ENCODE measurements around the gene XPO6.

The XPO6 gene

DNA sequence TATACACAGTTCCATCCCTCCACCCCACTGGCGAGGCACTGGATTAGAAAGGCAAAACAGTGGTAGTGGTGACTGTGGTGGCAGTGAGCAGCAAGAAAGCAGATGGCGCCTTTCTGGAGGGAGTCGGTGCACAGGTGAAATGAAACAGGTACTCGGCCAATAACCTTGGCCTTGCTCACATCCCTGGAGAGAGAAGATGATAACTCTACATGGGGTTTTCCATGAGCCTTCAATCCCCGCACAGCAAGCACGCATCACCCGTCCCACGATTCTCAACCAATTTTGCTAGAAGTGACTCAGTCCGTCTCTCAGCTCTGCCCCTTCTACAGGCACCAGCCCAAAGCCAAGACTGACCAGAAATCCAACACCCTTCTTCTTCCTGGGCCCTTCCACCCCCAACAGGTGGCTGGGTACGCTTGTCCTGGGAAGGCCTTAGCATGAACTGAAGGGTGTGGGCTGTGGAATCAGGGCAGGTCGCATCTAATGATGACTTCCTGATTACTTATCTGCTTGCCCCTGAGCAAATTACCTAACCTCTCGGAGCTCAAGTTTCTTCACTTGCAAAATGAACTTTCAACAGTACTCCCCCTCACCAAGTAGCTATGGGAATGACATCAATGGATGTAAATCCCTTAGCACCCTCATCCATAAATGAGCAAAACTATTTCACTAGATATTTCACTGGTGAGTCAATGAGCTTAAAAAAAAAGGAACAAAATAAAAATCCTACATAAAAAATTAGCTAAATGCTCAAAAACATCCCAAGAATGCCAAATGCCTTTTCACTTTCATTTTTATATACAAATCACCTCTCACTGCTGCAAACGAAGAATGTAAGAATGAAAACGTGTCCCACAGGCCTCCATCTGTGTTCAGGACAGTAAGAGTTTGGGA is 18.0 kb downstream of the XPO6 start:
- no peak overlapping the region for H3K4me3 ChIP-seq (ENCODE audit: low read depth, low read length)
- peaks cover 9% of the 10 kb centered on the region for H3K4me1 ChIP-seq
- no peaks in the 10 kb centered on the region for H3K36me3 ChIP-seq (ENCODE audit: control insufficient read depth, insufficient read depth, low read length)
- no peak overlapping the region for H3K4me2 ChIP-seq (ENCODE audit: low read length)
- peaks cover 18% of the 10 kb centered on the region for H3K79me2 ChIP-seq
- TF ChIP-seq, protein P1, sequence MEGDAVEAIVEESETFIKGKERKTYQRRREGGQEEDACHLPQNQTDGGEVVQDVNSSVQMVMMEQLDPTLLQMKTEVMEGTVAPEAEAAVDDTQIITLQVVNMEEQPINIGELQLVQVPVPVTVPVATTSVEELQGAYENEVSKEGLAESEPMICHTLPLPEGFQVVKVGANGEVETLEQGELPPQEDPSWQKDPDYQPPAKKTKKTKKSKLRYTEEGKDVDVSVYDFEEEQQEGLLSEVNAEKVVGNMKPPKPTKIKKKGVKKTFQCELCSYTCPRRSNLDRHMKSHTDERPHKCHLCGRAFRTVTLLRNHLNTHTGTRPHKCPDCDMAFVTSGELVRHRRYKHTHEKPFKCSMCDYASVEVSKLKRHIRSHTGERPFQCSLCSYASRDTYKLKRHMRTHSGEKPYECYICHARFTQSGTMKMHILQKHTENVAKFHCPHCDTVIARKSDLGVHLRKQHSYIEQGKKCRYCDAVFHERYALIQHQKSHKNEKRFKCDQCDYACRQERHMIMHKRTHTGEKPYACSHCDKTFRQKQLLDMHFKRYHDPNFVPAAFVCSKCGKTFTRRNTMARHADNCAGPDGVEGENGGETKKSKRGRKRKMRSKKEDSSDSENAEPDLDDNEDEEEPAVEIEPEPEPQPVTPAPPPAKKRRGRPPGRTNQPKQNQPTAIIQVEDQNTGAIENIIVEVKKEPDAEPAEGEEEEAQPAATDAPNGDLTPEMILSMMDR (IDR thresholded peaks at IDR 0.05): no peak
- no peak overlapping the region for H3K27ac ChIP-seq
- no peak overlapping the region for H3K9ac ChIP-seq
- no peaks in the 10 kb centered on the region for H3K9me3 ChIP-seq (ENCODE audit: control insufficient read depth, low read length)
- no peak overlapping the region for H2AFZ ChIP-seq
- no peaks in the 10 kb centered on the region for H3K27me3 ChIP-seq (ENCODE audit: control insufficient read depth, insufficient read depth, low read length)

DNA sequence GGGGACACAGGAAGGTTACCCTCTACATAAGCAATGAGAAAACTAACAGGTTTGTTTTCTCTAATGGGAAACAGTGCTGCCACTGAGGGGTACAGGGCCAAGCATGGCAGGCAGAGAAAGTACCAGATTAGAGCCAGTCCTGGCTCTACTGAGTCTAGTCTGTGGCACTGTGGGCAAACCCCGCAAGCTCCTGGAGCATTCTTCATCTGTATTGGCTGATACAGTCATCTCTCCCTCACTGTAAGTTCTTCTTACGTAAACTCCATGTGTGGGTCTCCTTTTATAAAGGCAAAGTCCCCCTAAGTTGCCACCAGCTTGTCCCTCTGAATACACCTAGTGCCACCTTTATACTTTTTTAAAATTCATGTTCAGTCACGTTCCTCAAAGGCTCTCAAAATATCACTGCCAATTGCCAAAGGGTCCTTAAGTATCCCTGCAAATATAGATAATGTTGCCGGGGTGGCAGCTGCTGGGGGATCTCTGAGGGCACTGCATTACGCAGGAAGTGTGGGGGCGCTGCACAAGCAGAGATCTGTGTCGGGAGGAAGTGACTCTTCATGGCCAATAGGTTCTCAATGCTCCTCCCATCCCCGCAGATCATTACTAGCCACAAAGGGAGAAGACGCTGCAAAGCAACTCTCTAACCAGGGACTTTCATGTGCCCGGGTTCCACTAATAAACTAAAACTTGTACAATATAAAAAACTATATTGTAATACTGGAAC is 18.8 kb downstream of the XPO6 start:
- H3K4me1 ChIP-seq: peaks cover 9% of the 10 kb centered on the region
- H3K9ac ChIP-seq: no peak overlapping the region
- no peaks in the 10 kb centered on the region for H3K27me3 ChIP-seq (ENCODE audit: control insufficient read depth, insufficient read depth, low read length)
- H3K4me2 ChIP-seq (ENCODE audit: low read length): no peak overlapping the region
- no peak overlapping the region for H3K4me3 ChIP-seq (ENCODE audit: low read depth, low read length)
- H3K9me3 ChIP-seq (ENCODE audit: control insufficient read depth, low read length): no peaks in the 10 kb centered on the region
- peaks cover 21% of the 10 kb centered on the region for H3K79me2 ChIP-seq
- H3K27ac ChIP-seq: no peak overlapping the region
- no peaks in the 10 kb centered on the region for H3K36me3 ChIP-seq (ENCODE audit: control insufficient read depth, insufficient read depth, low read length)
- TF ChIP-seq, protein P1 (IDR thresholded peaks at IDR 0.05): no peak
- H2AFZ ChIP-seq: no peak overlapping the region

DNA sequence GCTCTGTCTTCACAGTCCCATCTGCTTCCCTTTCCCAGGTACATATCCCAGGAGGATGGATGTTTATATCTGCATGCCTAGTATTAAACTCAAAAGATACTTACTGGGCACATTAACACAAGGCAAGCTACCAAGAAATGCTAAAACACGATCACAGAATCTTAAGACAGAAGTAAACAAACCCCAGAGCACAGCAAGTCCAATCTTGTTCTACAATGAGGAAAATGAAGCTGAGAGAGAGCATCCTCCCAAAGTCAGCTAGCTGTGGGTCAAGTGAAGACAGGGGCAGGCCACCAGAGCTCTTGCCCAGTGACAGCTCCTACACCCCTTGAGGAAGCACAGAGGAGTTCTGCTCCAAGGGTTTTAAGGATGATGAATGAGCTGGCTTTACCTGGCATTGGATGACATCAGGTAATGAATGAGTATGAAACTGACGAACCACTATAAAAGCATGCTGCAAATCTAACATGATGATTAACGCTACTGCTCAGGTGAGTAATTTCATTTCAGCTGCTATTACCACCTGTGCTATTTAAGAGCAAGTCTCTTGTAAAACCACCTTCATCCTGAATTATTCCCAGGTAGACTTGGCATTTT is 20.3 kb downstream of the XPO6 start:
- Histone ChIP-seq H3K9ac (no peak overlapping the region), H3K27me3 (ENCODE audit: control insufficient read depth, insufficient read depth, low read length) (no peaks in the 10 kb centered on the region), H3K79me2 (peaks cover 21% of the 10 kb centered on the region), H3K4me1 (peaks cover 3% of the 10 kb centered on the region), H3K36me3 (ENCODE audit: control insufficient read depth, insufficient read depth, low read length) (no peaks in the 10 kb centered on the region), H3K27ac (no peak overlapping the region), H3K4me3 (ENCODE audit: low read depth, low read length) (no peak overlapping the region), H2AFZ (no peak overlapping the region), H3K9me3 (ENCODE audit: control insufficient read depth, low read length) (no peaks in the 10 kb centered on the region), H3K4me2 (ENCODE audit: low read length) (no peak overlapping the region)
- TF ChIP-seq, protein P1 (IDR thresholded peaks at IDR 0.05): no peak

DNA sequence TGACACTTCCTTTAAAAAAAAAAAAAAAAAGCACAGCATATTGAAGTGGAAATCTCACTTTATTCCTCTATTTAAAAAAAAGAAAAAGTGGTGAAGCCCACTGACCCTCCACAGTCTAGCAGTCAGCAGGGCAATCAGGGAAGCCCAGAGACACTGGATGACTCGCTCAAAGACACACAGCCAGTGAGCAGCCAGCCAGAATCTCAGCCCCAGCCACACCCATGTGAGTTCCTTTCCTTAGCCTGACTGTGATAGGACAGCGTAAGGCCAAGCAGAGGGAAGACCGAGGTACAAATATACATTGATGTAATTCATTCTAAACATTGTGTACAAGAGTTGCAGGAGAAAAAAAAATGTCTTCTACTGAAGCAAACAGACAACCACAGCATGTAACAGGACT is 22.5 kb downstream of the XPO6 start:
- Histone ChIP-seq H3K9me3 (ENCODE audit: control insufficient read depth, low read length) (no peaks in the 10 kb centered on the region), H3K9ac (no peak overlapping the region), H3K79me2 (peaks cover 18% of the 10 kb centered on the region), H3K27ac (no peak overlapping the region), H3K27me3 (ENCODE audit: control insufficient read depth, insufficient read depth, low read length) (no peaks in the 10 kb centered on the region), H3K36me3 (ENCODE audit: control insufficient read depth, insufficient read depth, low read length) (no peaks in the 10 kb centered on the region), H3K4me3 (ENCODE audit: low read depth, low read length) (no peak overlapping the region), H3K4me2 (ENCODE audit: low read length) (no peak overlapping the region), H3K4me1 (peaks cover 2% of the 10 kb centered on the region), H2AFZ (no peak overlapping the region)
- TF ChIP-seq, protein P1 (IDR thresholded peaks at IDR 0.05): no peak
